GM18502 (cell line): ENCODE results near the gene ARHGEF10L.

Source experiments
- ATAC-seq: cut with Tn5 transposase; IDR thresholded peaks from one replicate; pipeline ENCODE4 v1.9.1; 2021; ENCODE audit warnings: mild to moderate bottlenecking; ENCODE audit not compliant: unreplicated experiment, poor library complexity

ARHGEF10L gene

GRCh38 chr1:17586172-17586964, 46.9 kb downstream of the ARHGEF10L start:
- ATAC-seq, result no peak

DNA sequence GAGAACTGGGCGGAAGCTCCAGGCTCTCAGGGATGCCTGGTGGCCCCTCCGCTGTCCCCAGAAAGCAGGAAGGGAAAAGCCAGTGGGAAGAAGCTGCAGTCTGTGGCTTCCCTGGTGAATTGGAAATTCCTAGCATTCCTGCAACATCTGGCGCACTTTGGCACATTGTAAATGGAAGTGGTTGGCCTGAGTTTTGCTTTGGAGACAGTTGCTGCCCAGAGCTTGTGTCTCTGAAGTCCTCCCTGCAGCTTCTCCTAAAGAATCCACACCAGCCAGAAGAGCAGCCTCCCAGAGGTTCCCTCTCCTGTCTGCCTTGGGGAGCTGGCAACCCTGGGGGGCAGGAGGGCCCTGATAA, 48.2 kb downstream of the ARHGEF10L start:
- ATAC-seq, result no peak

DNA sequence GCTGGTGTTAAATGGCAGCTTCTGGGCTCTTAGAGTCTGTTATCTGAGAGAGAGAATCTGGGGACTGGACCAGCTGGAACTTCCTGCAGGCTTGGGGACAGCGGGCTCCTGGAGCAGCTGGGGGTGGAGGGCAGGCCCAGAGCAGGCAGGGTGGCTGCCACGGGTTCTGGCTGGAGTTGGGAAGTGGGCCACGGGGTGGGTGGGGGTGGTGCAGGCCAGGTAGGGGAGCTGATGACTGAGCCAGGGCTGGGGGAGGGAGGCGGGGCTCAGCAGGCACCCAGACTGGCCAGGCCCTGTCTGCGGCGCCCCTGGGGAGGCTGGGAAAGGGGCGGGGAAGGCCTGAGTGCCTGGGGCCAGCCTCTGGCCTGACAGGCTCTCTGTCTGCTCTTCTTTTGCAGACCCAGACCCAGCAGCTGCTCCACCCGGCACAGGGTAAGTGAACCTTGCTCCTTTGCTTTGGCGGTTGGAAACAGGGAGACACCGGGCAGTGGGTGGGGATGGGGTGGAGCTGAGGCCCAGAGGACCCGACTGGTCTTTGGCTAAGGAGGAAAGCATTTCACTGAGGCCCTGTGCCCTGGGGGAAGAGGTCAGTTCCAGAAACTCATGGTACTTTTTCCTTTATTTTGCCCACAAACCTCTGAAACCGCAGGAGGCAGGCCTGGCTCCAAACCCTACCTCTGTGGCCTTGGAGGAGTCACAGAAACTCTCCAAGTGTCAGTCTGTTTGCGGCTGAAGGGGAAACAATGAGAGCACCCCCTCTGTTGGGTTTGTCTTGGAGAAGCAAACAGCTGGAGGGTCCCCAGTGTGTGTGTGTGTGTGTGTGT, 48.8 kb downstream of the ARHGEF10L start:
- ATAC-seq, result no peak

- ATAC-seq, result no peak
These were observed 52.4 kb downstream of the ARHGEF10L start for GRCh38 chr1:17591814-17592430.

DNA sequence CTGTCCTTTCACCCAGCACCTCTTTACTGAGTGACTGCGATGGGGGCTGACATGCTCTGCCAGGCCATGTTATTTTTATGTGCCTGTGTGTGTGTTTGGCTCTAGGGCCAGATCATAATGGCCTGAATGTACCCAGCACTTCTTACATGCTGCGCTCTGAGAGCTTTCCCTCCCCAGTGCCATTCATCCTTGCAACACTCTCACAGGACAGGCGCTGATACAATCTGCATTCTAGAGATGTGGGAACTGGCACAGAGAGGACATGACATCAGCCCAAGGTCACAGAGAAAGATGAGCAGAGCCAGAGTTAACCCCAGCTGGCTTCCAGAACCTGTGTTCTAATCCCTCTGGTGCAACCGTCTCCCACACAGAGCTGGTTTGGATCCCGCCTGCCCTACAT, 54.5 kb downstream of the ARHGEF10L start:
- ATAC-seq, result no peak

GRCh38 chr1:17594690-17595601, 55.4 kb downstream of the ARHGEF10L start:
- ATAC-seq, result no peak

GRCh38 chr1:17595602-17595925, 56.1 kb downstream of the ARHGEF10L start:
- ATAC-seq, result no peak

- ATAC-seq, result no peak
These were observed 56.7 kb downstream of the ARHGEF10L start for GRCh38 chr1:17596186-17596585.

GRCh38 chr1:17596651-17597509, 57.4 kb downstream of the ARHGEF10L start:
- ATAC-seq, result no peak

- ATAC-seq, result no peak
These were observed 58.2 kb downstream of the ARHGEF10L start for GRCh38 chr1:17597651-17598050.

DNA sequence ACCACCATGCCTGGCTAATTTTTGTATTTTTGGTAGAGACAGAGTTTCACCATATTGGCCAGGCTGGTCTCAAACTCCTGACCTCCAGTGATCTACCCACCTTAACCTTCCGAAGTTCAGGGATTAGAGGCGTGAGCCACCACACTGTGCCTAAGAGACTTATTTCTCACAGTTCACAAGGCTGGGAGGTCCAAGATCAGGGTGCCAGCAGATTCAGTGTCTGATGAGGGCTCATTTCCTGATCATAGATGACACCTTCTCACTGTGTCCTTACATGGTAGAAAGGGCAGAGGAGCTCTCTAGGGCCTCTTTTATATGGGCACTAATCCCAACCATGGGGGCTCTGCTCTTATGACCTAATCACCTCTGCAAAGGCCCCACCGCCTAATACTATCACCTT, 58.8 kb downstream of the ARHGEF10L start:
- no peak for ATAC-seq

DNA sequence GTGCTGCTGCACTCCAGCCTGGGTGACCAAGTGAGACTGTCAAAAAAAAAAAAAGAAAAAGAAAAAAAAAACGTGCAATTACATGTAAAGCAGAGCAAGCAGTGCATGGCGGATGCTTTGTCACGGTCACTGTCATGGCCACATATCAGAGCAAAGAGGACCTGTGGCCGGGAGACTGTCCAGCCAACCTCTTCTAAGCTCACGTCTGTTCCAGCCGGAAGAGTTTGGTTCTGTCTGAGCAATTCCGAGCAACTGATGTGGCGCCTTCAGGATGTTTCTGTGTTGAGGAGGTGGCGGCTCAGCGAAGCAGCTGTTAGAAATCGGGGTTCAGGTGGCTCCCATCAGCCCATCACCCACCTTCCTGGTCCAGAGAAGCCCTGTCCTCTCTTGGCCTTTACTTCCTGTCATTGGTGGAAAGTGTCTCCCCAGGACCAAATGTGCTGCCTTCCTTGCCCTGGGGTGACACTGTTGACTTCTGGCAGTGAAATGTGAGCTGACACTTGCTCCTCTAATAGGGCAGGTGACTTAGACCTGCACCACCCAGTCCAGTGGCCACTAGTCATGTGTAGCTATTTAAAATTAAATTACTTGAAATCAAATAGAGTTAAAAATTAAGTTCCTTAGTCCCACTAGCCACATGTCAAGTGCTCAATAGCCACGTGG, 59.9 kb downstream of the ARHGEF10L start:
- ATAC-seq, result no peak

DNA sequence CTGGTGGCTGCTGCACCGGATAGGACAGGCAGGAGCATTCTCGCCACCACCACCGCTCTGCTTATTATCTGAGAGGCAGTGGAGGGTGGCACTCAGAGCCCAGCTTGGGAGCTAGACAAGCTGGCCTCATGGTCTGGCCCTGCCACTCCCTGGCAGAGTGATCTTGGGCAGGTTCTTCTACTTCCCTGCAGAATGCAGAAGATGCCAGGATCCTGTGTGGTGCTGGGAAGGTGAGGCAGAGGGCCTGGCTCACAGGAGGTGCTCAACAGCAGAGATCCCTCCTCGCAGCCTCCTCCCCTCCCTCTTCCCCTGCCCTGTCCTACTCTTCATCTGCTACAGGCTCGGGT, 60.4 kb downstream of the ARHGEF10L start:
- no peak for ATAC-seq

DNA sequence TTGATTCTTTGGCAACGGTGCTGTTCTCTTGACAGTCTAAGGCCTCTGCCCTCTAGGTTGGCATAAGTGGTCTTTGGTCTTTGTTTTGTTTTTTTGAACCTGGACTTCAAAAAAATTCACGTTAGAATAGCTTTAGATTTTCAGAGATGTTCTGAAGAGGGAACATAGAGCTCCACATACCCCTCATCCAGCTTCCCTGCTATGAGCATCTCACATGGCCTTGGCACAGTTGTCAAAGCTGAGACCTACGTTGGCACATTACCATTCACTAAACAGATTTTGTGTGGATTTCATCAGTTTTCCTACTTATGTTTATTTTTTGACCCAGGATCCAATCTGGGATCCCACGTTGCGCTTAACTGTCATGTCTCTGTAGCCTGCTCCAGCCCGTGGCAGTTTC, 60.8 kb downstream of the ARHGEF10L start:
- ATAC-seq, result no peak

- no peak for ATAC-seq
These were observed 62.3 kb downstream of the ARHGEF10L start for GRCh38 chr1:17601643-17602382.

- ATAC-seq, result no peak
These were observed 63.8 kb downstream of the ARHGEF10L start for GRCh38 chr1:17603091-17603841.

DNA sequence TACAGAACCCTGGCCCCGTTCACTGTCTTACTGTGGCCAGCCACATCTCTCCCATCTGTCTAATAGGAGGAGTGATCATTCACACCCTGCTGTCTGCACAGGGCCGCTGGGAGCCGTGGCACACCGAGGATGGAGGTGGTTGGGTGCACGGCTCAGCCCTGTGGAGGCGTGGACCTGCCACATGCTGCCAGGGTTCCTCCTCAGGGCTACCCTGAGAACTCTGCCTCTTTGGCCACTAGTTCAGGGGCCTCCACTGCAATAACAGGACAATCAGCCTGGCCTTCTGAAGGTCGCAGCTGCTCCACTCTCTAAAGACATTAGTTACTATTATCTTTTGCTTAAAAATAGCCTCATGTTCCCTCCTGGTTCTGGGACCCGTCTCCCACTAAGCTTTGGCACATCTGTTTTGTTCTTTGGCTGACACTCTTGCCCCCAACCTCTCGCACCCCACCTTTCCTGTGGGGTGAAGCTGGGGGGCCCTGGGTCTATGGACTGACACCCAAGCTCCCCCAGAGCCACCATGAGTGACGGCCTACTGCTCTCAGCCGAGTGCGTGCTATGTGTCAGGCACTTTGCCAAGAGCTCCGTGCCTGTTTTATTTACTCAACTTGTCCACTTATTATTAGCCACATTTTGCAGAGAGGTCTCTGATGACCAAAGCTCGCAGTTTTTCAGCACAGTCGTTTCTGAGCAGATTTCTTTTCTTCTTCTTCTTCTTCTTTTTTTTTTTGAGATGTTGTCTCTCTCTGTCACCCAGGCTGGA, 66.3 kb downstream of the ARHGEF10L start:
- ATAC-seq, result no peak
